Retina (tissue), 1 donor: ENCODE measurements around the gene TULP4.
A peak's percentile ranks its signal among the peaks of the same experiment; 100 is the strongest.
"Not testable (repeated sequence)": the region's sequence is repeated elsewhere in the genome, so short reads cannot be mapped to it uniquely, and the experiment has no call there.

Experiments
- DNase-seq: peaks from one replicate; pipeline ENCODE4 v3.0.0-alpha.2; 2016

The TULP4 gene

DNA sequence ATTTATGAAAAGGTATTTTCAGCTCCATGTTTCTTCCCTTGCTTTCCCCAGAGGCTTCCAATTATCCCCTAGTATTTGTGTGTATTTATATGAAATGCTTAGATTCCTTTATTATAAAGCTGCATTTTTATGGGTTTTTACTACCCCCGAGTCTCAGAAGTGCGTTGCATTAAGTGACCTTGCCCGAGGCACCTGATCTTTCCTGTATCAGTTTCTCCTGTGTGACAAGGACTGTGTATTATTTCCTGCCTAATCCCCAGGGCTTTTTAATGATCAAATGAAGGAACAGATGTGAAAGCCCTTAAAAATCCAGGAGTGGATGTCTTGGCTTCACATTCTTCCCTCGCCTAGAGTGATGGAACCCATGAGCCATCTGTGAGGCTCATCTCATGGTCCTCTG is 118.8 kb downstream of the TULP4 start:
- DNase-seq, result no peak

DNA sequence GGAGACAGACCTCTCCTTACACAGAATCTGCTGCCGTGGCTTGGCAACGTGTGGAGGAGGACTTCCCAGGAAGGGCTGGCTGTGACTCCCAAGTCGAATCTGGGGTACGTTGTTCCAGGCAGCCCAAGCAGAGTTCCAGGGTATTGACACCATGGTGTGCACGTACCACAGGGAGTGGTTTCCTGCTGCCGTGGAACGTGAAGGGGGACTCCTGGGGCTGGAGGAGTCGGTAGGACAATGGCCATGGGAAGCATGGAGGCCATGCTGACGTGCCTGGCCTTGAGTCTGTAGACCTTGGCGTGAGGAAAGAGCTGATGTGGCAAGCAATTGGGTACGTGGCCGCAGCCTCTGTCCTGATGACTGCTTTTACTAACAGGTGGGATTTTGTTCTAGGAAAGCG is 119.3 kb downstream of the TULP4 start:
- DNase-seq, result no peak

DNA sequence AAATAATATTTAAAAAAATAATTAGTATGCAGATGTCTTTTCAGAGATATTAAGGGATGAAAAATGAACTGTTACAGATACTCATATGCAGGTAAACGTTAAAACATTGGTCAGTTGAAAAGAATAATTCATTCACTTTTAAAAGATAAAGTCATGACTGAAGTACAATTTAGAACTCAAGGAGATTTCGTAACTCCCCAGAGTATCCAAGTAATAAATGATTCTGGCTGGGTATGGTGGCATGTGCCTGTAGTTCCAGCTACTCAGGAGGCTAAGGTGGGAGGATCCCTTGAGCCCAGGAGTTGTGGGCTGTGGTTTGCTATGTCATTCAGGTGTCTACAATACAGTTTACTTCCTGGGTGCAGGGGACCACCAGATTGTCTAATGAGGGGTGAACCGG is 125.3 kb downstream of the TULP4 start:
- no peak for DNase-seq

DNA sequence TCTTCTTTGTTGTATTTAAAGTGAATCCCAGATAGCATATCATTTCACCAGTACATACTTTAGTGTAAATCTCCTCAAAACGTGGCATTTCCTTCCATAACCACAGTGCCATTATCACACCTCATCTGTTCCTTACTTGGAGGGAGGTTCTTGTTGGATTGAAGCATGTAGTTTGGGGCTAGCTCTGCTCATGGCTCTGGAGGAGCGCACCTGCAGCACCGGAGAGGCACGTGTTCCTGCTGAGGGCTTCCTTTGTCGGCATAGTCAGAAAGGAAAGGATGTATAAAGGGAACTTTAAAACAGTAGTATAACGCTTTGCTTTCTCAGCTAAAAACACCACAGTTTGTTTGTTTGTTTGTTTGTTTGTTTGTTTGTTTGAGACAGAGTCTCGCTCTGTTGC is 126.0 kb downstream of the TULP4 start:
- DNase-seq, result no peak

DNA sequence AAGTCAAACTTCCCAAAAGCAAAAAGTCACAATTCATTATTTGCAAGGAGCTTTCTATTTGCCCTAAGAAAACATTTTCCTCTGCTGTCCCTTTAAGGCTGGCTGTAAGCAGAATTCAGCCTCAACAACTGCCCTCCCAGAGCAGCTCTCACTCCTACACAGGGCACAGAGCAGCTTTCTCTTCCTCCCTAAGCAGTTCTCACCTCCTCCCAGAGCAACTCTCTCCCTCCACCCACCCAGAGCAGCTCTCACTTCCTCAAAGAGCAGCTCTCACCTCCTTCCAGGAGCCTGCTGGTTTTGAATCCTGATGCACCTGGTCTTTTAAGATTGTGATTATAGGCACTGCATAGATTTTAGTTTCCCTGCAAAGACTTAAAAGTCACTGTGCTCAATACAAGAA is 127.0 kb downstream of the TULP4 start:
- DNase-seq, result no peak

DNA sequence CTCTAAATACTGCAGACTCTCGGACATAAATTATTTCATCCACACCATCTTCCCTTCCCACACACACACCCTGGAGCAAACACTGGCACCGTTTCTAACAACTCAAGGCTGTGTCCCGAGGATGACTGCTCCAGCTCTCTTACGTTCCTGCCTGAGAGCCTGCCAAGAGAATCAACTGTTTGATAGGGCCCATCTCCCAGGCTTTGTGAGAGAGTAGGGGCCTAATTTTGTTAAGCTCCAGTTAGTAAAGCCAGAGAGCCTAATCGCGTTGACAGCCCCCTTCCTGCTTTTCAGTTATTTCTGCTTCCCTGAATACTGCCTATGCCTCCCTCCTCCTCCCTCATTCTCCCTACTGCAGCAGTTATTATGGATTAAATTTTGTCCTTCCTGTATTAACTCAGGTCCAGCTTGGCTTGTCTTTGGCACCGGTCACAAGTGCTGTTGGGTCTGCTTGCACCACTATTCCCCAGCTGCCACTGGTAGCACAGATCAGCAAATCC is 129.5 kb downstream of the TULP4 start:
- DNase-seq, result peak; percentile 88

DNA sequence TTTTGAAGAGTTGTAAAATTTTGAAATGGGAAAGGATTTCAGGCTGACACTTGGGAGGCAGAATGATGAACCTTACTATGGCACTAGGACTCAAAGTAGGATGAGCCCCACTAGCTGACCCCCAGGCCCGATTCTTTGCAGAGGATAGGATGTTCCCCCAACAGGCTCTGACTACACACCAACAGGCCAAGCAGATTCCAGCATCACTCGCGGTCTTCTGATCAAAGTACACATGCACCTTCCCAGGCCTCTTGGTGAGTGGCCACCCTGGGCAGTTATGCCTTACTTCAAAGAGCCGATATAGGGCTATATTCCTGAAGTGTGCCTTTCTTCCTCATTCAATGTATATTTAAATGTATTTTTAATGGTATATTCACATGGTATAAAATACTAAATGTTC is 130.0 kb downstream of the TULP4 start:
- DNase-seq, result no peak

DNA sequence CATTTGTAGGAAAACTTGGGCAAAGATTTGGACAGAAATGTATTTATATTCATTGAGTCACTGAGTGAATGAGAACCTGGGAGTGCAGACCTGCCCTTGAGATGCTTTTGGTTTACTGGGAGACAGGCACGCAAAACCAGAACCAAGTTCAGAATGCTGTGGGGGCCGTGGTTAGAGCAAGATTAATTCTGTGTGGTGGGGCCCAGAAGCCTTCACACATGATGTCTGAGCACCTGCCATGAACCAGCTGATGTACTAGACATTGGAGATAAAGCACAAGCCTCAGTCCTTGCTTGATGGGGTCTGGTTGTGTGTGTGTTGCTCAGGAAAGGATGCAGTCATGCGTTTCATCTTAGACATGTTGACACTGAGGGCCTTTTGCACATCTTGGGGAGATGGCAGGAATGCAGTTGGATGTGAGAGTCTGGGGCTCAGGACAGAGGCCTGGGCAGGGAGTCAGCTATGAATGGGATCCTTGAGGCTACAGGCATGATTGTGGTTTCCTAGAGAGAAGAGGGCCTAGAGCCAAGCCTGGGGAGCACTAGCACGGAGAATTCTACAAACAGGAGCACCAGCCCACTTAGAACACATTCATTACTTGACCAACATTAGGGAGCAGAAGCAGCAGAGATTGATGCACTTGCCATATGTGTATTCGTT is 133.3 kb downstream of the TULP4 start:
- no peak for DNase-seq

DNA sequence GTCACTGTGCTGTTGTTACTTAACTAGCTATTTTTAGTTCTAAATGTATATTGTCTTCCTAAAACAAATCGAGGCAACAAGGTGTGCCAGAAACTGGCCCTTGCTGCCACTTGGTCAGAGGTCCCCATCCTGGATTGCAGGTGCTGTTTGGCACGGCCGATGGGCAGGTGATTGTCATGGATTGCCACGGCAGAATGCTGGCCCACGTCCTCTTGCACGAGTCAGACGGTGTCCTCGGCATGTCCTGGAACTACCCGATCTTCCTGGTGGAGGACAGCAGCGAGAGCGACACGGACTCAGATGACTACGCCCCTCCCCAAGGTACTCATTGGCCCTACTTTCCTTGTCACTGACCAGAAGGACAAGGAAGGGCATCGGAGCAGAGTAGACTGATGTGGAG is 136.6 kb downstream of the TULP4 start:
- DNase-seq, result no peak

DNA sequence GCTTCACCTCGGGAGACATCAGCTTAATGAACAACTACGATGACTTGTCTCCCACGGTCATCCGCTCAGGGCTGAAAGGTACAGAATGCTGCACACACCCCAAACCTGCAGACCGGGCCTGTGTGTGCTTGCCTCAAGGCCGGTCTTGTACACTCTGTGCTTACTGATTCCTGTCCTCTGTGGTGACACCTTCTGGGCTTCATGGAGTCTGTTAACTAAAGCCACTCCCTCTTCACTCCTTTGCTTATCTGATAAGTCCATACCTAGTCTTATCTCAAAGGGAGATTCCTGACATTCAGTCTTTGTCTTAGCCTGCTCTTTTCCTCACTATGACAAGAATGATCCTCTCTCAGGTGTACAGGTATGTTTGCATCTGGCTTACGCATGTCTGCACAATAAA is 139.9 kb downstream of the TULP4 start:
- no peak for DNase-seq

DNA sequence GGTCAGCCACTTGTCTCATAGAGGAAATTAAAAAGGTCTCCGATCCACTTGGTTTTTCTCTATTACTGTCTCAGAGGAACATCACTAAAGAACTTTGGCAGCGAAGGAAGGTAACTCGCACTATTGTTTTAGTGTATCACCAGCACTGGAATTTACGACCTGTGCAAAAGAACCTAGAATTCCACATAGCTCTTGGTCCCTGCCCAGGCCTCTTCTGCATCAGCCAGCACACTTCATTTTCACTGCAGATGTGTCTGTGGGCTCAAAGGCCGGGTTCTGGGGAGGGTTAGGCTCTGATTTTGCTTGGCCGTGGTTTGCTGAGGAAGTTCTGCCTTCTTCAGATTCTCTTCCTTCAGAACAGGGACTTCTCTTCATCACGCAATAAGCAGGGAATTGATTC is 144.9 kb downstream of the TULP4 start:
- DNase-seq, result no peak

DNA sequence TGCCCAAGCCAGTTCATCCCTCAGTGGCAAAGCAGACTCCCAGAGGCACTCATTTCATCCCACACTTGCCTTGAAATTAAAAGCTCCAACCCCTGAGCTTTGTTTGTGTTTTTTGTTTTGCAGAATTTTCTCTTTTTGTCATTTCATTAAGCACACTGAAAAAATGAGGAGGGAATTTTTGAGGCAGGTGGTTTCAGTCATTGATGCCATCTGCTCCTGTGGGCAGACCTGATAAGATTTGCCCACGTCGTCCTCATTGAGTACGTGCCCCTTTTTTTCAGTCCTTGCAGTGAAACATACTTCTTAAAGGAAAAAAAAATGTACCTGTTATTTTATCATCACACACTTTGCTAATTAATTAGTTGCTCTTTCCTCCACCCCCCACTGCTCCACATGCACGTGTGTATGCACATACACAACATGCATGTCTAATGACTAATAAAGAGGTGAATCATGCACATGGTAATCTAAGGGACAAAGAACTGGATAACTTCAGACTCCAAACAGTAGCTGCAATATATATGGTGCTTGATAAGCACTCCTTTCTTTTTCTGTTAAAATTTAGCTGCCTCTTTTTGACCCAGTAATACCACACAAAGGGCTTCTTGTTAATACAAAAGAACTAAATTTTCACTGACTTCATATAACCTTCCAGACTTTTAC is 145.5 kb downstream of the TULP4 start:
- no peak for DNase-seq

DNA sequence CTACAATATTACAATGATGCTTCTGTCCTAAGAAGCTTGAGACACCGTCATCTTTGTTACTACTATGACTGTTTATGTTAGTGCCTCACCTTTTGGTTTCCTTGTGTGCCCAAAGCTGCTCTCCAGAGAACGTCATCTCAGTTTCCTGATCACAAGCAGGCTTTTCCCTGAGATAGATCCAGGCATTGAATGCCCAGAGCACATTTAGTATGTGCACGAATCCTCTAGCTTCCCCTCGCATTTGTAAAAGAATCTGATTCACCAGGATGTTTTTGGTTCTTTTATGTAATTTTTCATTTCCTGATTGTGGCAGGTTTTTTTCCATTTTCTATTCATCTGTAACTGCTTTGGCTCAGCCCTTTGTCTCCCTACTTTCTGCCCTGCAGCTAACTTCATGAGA is 147.5 kb downstream of the TULP4 start:
- no peak for DNase-seq

DNA sequence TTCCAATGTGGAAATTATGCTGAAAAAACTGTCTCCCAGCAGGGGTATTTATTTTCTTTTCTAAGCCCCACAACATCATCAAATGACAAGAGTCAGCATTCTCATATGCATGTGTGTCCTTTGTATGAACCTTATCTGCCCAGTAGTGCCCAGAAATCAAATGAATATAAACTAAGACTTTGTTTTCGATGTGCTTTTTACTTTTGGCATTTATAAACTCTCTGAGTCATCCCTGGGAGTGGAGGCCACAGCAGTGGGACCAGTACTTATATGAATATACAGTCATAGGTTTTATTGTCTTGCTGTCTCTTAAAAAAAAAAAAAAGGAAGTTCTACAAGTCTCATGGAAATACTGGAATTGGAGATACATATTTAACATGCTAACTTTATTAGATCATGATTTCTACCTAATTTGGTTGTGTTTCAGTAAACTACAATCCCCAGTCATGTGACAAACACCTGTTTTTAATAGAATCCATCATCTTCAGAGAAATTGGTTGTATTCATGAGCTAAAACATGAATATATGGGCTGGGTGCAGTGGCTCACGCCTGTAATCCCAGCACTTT is 148.4 kb downstream of the TULP4 start:
- no peak for DNase-seq

DNA sequence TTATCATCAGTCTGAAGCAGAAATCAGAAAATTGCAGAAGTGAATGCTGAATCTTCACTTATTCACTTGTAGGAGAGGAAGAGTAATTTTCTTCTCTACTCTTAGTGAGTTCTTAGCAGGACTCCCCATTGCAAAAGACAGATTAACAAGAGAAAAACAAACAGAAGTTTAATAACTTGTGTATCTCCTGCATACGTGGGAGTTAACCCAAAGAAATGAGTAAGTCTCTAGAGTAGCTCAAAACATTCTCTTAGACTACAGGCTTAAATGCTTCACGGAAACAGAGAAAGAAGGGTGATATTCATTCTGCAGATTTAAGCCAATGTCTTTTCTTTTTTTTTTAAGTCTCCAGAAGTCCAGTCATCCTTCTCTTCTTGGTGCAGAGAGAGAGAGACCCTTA is 149.7 kb downstream of the TULP4 start:
- DNase-seq, result no peak

DNA sequence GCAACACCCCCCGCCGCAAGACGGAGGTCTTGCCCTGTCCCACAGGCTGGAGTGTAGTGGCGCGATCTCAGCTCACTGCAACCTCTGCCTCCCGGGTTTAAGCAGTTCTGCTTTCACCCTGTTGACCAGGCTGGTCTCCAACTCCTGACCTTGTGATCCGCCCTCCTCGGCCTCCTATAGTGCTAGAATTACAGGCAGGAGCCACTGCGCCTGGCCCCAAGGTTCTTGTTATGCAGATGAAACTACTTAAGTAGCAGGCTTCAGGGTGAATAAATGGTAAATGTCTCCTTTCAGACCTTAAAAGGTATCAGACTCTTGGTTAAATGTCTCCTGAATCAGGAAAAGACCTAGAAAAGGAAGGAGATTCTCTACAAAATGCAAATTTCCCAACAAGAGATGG is 152.2 kb downstream of the TULP4 start:
- no peak for DNase-seq

DNA sequence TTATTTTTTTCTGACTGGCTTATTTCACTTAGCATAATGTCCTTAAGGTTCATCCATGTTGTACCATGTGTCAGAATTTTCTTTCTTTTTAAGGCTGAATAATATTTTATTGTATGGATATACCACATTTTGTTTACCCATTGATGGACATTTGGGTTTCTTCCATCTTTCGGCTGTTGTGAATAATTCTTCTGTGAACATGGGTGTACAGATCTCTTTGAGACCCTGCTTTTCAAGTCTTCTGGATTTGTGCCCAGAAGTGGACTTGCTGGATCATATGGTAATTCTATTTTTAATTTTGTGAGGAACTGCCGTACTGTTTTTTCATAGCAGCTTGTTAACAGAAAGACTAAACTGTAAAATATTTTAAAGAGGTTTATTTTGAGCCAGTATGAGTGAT is 153.0 kb downstream of the TULP4 start:
- no peak for DNase-seq

DNA sequence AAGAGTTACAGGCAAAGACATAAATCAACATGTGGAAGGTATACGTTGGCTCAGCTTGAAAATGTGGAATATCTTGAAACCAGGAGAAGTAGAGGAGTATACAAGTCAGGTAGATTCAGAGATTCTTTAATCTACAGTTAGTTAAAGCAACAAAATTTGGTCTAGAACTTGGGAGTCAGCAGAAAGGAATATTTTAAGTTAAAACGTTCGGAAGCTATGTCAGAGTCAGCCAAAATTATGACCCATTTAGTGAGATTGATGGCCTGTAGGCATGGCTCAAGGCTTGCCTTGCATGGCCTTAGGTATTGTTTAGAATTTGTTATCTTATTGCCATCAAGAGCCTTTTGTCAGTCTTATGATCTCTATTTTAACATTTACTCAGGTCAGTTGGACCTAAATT is 153.5 kb downstream of the TULP4 start:
- DNase-seq, result no peak

DNA sequence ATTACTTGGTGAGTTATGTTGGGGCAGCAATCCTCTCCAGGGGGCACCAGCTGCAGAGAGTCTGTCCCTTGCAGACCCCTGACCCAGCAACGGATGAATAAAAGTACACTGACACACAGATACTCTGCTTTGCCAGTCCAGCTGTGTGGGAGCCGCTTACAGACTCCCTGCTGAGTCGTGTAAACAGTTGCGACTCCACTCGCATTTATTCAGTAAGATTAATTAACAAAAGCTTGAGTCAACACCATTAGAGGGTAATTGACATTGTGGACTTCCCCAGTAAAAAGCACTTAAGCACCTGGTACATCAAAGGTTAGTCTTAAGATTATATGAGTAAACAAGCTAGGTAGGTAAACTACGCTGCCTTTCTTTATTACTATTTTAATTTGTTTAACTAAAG is 155.7 kb downstream of the TULP4 start:
- no peak for DNase-seq

DNA sequence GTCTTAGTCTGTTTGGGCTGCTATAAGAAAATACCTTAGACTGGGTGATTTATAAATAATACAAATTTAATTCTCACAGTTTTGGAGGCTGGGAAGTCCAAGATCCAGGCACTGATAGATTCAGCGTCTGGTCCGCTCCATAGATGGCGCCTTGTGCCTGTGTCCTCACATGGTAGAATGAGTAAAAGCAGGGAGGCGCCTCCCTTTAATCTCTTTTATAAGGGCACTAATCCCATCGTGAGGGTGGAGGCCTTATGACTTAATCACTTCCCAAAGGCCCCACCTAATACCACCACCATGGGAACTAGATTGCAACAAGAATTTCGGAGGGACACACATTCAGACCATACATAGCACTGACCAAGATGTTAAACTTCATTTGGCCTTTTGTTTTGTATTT is 156.4 kb downstream of the TULP4 start:
- no peak for DNase-seq

DNA sequence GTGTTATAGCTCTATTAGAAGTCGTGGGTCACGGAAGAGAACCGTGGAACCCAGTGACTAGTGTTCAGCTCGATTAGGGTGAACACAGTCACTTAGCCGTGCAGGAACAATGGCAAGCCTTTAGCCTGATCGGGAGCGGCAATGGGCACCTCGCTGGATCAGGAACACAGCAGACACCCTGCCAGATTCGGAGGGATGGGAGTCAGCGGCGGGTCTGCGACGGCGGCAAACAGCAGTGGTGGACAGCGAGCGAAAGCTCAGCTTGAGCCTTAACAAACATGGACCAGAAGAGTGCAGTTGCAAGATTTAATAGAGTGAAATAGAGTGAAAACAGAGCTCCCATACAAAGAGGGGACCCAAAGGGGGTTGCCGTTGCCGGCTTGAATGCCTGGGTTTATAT is 157.8 kb downstream of the TULP4 start:
- not testable (repeated sequence) for DNase-seq

DNA sequence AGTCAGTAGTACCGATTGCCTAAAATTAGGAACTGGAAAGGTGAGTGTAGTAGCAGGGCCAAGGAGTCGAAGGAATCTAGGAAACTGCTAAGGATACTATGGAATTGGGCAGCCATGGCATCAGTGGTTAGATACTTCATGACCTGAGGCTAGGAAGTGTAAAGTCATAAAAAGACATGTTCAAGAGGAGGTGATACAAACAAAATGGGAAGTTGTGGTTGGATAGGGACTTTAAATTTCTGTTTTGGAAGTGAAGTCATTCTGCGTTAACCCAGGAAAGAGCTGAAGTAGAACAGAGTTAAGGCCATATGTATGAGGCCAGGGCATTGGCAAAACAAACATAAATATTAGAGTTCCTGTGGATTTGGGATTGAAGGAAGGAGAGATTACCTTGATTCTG is 159.1 kb downstream of the TULP4 start:
- DNase-seq, result no peak

DNA sequence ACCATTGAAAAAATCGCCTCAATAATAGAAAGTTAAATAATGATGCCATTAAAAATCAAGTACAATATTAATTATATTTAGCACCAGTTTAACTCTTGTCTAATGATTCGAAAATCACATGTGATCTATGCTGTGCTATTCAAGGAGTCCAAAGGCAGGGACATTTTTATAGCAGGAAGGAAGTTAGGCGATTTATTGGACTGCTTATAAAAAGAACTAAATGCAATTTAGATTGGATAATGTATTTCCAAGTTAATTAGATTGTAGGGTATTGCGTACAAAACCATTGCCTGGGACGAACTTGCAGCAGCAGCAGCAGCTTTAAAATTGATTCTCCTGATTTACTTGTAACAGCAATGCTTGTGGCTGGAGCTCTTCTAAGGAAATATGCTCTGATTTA is 160.2 kb downstream of the TULP4 start:
- DNase-seq, result no peak

DNA sequence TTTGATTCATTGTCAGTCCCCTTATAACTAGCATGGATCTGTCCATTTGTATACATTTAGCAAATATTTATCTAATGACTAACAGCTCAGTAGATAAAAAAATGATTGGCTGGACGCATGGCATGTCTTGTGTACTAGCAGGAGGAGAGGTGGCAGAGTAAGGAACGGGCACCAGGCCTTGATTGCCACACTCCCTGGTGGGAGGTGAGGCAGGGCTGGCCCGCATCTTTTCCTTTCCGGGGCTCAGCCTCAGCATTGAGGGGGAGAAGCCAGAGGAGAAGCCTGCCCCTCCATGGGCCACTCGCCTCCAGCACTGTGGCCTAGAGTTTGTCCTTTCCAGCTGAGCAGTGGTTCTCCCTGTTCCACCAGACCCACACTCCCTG is 162.7 kb downstream of the TULP4 start:
- DNase-seq, result no peak
